Measurements from ENCODE around the gene JARID2. TPM values are rescaled to one million over a fixed set of nuclear protein-coding genes. Genes with fewer than 3 reads are reported as not detected.

JARID2 gene
- total and polyA plus RNA-seq, 9 of the 15 experiments (the other 6 are each of a cell fraction or from before 2014, with no cell fraction given), result 5.0 to 29.0 (median 15.6) TPM

GRCh38 chr6:15207923-15208322, 37.9 kb upstream of the JARID2 start (continued):
- peak; percentile 60 for TF ChIP-seq ATF3 (IDR thresholded peaks at IDR 0.05)
- no peak for TF ChIP-seq ATF3 (CRISPR knock-in tag; conservative IDR thresholded peaks at IDR 0.05)
- TF ChIP-seq ATF7 (IDR thresholded peaks at IDR 0.05), result peak; percentile 48; the same call in 1 of the 2 replicates
- TF ChIP-seq ZNF316 (IDR thresholded peaks at IDR 0.05), result peak; percentile 80
- TF ChIP-seq ZNF354B (CRISPR knock-in tag; IDR thresholded peaks at IDR 0.05), result no peak
- TF ChIP-seq PCBP1 (IDR thresholded peaks at IDR 0.05; ENCODE audit: low read depth, low read length, poor library complexity, severe bottlenecking), result no peak

GRCh38 chr6:15213838-15214400, 31.9 kb upstream of the JARID2 start:
- intact Hi-C loops (cut with micrococcal nuclease) (no loop called here), in situ Hi-C loops (cut with MboI) (no loop called here)
- Histone ChIP-seq H3K79me2 (ENCODE audit: control insufficient read depth, insufficient read depth, low read length) (no peaks in the 10 kb centered on the region), H3K27me3 (ENCODE audit: control insufficient read depth in 2 of 2, insufficient read depth in 2 of 2, low read length in 2 of 2) (no peaks in the 10 kb centered on the region), H3K36me3 (ENCODE audit: control insufficient read depth, insufficient read depth, low read length) (no peaks in the 10 kb centered on the region), H3K9me3 (replicated peaks; ENCODE audit: control insufficient read depth, insufficient read depth, low read depth, low read length) (no peaks in the 10 kb centered on the region), H3K4me2 (ENCODE audit: insufficient read depth, low read length) (no peak overlapping the region), H4K20me1 (replicated peaks; ENCODE audit: control insufficient read depth, insufficient read depth, low read length) (no peaks in the 10 kb centered on the region), H3K4me3 (no peak overlapping the region), H3K4me1 (replicated peaks in 1 of 2; ENCODE audit: control insufficient read depth in 2 of 2, insufficient read depth in 2 of 2, low read length in 2 of 2) (no peaks in the 10 kb centered on the region; a peak in 1 of 5 replicates), H3K27ac (ENCODE audit: extremely low read depth, low read depth, low read length) (no peak overlapping the region), H3K9ac (ENCODE audit: insufficient read depth in 1 of 2, low read depth in 2 of 2, low read length in 2 of 2) (no peak overlapping the region), H2AFZ (ENCODE audit: low read depth, low read length) (no peak overlapping the region), H3K9me1 (ENCODE audit: control insufficient read depth, insufficient read depth, low read length) (no peaks in the 10 kb centered on the region)
- TF ChIP-seq CBFA2T3 (IDR thresholded peaks at IDR 0.05) (no peak), TFAP4 (CRISPR knock-in tag; IDR thresholded peaks at IDR 0.05; ENCODE audit: borderline replicate concordance) (no peak), ASH1L (IDR thresholded peaks at IDR 0.05; ENCODE audit: borderline replicate concordance, low read depth, partially characterized antibody) (no peak), PATZ1 (CRISPR knock-in tag; IDR thresholded peaks at IDR 0.05; ENCODE audit: borderline replicate concordance) (no peak), ZNF174 (CRISPR knock-in tag; IDR thresholded peaks at IDR 0.05) (no peak)
- BruUV-seq (replicated peaks), result no TSS peak
- no peak for DNase-seq (ENCODE audit: extremely low read depth in 1 of 4, low spot score in 3 of 4)
- ChIA-PET CTCF (ENCODE audit: low intra/inter-chr PET ratio) (no interaction called here), POLR2A (interaction anchor here (0.5 to 3.8 kb wide), 3 partner anchors 9 to 58 kb away, joined by 4 to 31 read pairs (median 4); no protein-coding TSS in a partner anchor)
- FAIRE-seq, result no peak
- 77% methylated on average over 7 of the region's 7 CpGs for WGBS (ENCODE audit: insufficient coverage, low coverage, missing lambda C conversion rate)
- ATAC-seq, result no peak

Data from K562 (cell line).